Bone marrow (tissue), 2 donors: Measurements from ENCODE around the gene ARHGAP23.
A peak's percentile ranks its signal among the peaks of the same experiment; 100 is the strongest.

Experiments used
- DNase-seq, 2 donors: peaks; one replicate each; lab custom pipeline; 2025; lab: John Stamatoyannopoulos, UW

ARHGAP23 gene

GRCh38 chr17:38428112-38428642 lies at the start of gene ARHGAP23:
ARHGAP23 (plus strand) TSS chr17:38428464; CDS start chr17:38428486, 22 bp downstream.
- peak in 1 of 2 donors; percentile 46 for DNase-seq

- DNase-seq, result no peak
These were observed 48.8 kb upstream of the ARHGAP23 start for GRCh38 chr17:38379448-38379847.

GRCh38 chr17:38395090-38395489 lies 33.2 kb upstream of the ARHGAP23 start:
- DNase-seq, result no peak

- DNase-seq, result no peak
These were observed 31.0 kb upstream of the ARHGAP23 start for GRCh38 chr17:38397227-38397626.

DNA sequence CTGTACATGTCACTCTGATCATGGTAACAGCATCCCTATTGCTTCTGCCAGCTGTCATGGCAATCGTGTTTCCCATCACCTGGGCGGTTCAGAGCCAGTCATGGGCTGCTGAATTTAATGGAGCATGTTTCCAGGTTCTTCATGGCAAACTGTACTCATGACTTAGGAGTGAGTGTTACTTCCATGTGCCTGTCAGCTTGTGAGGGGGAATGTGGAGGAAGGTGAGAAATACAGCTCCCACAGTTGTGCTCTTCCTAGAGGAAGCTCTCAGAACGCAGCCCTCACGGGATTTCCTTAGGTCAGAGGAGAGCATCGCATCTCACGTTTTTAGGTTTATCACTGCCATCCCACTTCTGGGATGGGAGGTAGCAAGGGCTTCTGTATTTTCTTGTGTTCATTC lies 28.0 kb upstream of the ARHGAP23 start:
- no peak for DNase-seq

DNA sequence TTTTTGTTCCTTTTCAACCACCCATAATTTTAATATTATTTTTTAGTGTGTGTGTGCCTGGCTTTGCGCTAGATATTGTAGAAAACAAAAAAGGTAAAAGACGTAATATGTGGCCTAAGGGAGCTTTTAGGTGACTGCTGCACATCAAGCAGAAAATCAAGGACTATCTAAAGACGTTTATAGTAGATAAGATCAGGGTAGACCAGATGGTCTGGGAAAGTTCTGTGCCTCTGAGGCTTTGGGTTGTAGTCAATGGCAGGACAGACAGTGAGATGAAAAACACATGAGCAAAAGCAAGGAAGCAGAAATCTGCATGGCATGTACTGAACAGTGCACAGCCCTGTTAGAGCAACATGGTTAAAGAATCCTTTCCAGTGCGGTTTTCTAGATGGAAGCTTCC lies 26.8 kb upstream of the ARHGAP23 start:
- no peak for DNase-seq

DNA sequence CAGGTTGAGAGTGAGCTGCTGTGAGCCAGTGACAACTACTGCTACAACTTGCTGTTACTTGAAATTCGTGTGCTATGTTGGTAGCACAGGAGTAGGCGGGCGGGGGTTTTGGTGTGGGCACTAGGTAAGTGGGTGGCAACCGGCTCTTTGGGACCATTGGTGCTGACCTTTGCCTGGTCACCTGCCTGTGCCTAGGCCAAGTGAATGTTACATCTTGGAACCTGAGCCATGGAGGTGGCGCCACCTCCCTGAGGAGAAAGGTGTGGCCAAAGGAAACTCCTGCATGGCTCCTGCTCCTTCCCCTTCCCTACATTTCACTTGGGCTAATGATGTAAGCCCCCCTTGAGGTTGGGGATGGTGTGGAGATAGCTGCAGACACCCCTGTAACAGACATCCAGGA lies 25.4 kb upstream of the ARHGAP23 start:
- no peak for DNase-seq

DNA sequence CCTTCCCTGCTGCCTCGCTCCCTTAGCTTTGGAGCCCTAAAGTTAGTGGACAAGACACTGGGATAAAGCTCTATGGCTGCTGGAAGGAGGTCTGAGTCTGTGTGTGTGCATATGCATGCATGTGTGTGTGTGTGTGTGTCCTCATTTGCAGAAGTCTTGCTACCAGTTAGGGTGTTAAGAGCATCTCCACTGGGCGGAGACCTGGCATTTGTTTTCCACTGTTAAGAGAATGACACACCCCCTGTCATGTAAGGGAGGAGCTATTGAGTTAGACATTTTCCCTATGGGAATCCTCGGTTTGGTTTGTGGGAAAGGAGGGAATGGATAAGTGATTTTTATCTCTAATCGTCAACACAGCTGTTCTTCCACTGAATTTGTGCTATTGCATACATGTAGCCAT lies 24.8 kb upstream of the ARHGAP23 start:
- no peak for DNase-seq

DNA sequence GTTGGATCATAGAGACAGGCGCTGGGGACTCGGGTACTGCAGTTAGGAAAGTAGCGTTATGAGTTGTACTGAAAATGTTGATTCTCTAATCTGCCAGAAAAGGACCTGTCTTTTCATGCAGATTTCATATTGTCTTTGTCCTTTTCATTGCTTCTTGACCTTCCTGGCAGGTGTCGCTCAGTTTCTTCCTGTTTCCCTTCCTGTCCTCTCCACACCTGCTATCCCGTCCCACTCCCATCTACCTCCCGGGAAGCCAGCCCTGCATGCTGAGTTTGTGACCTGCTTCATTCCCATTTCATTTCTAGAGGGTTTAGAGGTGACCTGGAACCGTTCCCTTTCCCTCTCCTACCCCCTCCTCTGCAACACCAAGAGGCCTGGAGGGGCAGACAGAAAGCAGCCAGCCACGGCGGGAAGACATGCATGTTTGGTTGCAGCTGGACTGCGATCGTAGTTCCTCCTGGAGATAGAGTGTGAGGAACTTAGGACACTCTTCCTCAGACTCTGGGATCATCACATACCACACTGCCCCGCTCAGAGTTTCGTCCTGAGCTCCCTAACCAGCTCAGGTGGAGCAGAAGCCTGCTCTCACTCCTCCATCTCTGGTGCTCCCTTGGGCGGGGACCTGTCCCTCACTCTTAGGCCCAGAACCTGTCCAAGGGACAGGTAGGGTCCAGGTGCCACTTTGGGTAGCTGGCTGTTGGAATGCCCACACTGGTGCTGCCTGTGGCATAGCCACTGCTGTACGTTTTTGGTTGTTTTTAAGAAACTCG lies 23.9 kb upstream of the ARHGAP23 start:
- no peak for DNase-seq

- no peak for DNase-seq
These were observed 22.6 kb upstream of the ARHGAP23 start for GRCh38 chr17:38405654-38406053.

DNA sequence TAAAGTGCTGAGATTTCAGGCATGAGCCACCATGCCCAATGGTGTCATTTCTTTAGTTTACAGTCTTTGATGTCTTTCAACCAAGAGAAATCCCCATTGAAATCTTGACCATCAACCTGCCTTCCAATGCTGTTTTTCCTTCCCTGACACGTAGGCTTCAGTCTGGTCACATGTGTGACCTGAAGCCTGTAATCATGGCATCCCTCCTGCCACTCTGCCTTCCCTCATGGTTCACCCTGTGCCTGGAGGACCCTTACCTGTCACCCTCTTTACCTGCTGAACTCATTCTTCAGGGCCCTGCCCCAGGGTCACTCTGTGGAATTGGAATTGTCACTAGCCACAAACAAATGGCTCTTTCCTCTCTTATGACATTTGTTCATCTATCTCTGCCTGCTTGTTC lies 18.1 kb upstream of the ARHGAP23 start:
- no peak for DNase-seq

GRCh38 chr17:38415250-38416194 lies 12.7 kb upstream of the ARHGAP23 start:
- DNase-seq, result peak in 1 of 2 donors; percentile 17

- DNase-seq, result no peak
These were observed 11.4 kb upstream of the ARHGAP23 start for GRCh38 chr17:38416840-38417209.

- no peak for DNase-seq
These were observed 10.9 kb upstream of the ARHGAP23 start for GRCh38 chr17:38417210-38417951.

DNA sequence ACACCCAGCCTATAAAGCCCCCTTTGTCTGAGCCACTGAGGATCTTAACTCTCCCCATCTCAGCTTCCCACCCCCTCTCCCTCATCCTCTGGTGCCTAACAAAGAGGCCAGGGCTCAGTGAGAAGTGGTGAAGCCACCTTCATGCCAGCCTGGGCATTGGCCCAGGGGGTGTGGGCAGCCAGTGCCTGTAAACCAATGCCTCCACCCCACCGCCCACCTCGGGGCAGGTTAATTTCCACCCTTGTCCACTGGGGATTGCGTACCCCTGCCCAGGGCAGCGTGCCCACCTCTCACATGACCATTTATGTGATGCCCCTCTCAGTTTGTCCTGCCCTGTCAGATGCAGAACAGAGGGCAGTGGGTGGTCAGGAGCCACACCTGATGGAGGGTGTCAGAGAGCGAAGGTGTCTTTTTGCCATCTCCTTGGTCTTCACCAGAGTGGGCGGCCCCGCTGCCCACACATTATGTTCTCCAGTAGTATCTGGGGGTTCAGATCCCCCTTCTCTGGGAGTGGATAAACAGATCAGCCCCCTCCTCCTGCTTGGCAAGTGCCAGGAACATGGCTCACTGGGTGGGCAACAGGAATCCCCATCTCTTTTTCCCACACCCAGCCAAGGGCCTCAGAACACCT lies 10.1 kb upstream of the ARHGAP23 start:
- no peak for DNase-seq

DNA sequence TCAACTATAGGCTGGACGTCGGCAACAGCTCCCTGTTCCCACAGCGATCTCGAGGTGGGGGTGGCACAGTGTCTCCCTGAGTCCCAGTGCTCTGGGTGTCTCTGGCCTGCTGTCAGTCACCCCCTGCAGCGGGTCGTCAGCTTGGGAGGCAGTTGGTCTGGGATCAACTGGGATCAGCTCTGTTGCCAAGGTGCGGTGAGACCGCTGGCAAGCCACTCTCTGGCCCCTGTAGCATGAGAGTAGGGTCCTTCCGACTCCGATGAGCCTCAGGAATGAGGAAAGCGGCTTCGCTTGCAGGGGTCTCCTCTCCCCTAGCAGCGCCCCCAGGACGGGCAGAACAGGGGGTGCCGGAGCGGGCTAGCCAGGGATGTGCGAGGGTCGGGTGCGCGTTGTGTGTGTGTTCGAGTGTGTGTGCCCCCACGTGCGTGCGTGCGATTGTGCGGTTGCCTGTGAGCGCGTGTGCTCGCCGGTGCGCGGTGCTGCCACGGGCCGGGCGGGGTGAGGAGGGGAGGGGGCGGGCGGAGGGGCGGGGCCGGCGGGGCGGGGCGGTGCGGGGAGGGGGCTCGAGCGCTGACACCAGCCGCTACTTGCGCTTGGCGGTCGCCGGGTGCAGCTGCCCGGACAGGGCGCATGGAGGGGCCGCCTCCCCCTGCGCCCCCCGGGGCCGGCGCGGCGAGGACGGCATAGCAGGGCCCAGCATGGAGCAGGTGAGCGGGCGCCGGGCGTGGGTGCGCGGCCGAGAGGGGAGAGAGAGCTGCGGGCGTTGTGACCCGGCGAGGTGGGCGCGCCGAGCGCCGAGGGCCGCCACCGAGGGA lies 9.4 kb upstream of the ARHGAP23 start:
- no peak for DNase-seq

DNA sequence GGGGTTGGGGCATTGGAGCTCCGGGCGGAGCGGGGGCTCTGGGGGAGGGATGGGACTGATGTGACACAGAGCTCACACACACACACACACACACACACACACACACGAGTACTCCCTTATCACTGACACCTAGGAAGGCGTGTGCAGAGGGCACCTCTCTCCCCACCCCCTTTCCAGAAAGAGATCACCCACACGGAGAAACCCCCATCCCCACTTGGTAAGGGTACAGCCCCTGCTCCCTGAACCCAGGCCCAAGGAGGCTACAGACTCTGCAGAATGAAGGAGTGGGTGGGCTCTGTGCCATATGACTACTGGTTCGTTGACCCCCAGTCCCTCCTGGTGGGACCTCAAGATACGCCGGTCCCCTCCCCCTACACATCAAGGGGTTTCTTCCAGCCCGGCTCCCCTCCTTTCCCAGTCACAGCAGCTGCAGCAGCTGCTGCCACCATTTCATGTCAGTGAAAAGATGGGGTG lies 8.7 kb upstream of the ARHGAP23 start:
- DNase-seq, result no peak

- no peak for DNase-seq
These were observed 7.7 kb upstream of the ARHGAP23 start for GRCh38 chr17:38420518-38420917.

DNA sequence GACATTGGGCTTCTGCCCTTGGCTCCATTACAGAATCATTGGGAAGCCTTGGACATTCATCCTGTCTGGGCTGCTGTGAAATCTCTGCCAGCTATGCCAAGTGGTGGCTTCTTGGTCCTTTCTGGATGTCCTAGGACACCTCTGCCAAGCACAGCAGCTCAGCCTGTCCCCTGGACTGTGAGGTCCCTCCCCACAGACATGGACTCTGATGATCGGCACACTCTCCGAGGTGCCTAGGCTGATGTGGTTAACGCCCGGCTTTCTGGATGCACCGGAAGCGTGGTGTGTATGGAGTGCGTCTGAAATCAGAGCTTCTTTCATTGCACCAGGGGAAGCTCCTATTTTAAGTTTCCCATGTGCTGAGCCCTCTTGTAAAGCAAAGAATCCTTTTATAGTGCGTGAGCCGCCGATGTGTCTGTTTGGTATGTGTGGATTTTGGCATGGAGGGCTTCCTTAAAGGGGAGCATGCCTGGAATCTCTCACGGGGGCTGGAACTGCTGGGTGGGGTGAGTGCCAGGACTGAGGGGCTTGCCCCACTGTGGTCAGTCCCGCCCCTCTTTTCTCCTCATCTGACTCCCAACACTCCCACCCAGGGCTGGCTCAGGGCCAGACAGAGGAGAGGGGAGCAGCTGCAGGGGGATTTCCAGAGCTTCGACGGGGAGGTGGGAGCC lies 7.0 kb upstream of the ARHGAP23 start:
- DNase-seq, result no peak
